HCT116 (cell line): ENCODE measurements around the gene KIAA1549. TPM values are rescaled to one million over a fixed set of nuclear protein-coding genes. Genes with fewer than 3 reads are reported as not detected.

Source experiments
- ATAC-seq: fragments of 200-7000 bp; cut with Tn5 transposase; 2 replicates; pipeline ENCODE4 v1.9.1; 2020; ENCODE audit warnings: mild to moderate bottlenecking, moderate library complexity
- BruUV-seq: library from RNA; stranded (reverse); fragments of 400-500 nt; replicated peaks from 2 replicates; lab custom pipeline; 2021; lab: Mats Ljungman, UMichigan
- CTCF ChIA-PET: fragments of 300-600 bp; sonication (Branson Sonifier 250); formaldehyde crosslinking; loops from one replicate; lab custom pipeline; 2021; ENCODE audit warnings: antibody characterized with exemption; lab: Charles Lee
- POLR2A ChIA-PET: fragments of 300-600, 350-600 bp; sonication (Branson Sonifier 250); formaldehyde crosslinking; loops from one replicate; lab custom pipeline; 2021; ENCODE audit warnings: antibody characterized with exemption; lab: Charles Lee
- RAD21 ChIA-PET, 2 experiments: fragments of 300-600 bp; sonication (Branson Sonifier 250); formaldehyde crosslinking; loops; one replicate each; lab custom pipeline; 2023; ENCODE audit warnings: low total read pairs in 2 of 2; ENCODE audit not compliant: uncharacterized antibody in 2 of 2, unreplicated experiment in 2 of 2, low non-redundant PET in 1 of 2; lab: Charles Lee
- DNase-seq: peaks from one replicate; pipeline ENCODE4 v3.0.0-alpha.2; 2010; ENCODE audit warnings: low read depth, low spot score
- H2AFZ ChIP-seq: fragments of 200-600 bp; shearing (Covaris generic), sonication (generic); 2 replicates; pipeline ENCODE4 v1.6.1; 2017; ENCODE audit warnings: low read depth, mixed run types, mixed read lengths, antibody characterized with exemption, low read length; ENCODE audit not compliant: poor library complexity, severe bottlenecking
- H3K27ac ChIP-seq: 2 replicates; pipeline ENCODE4 v1.5.1; 2012; ENCODE audit warnings: low read depth, low read length
- H3K27me3 ChIP-seq: fragments of 200-600 bp; sonication (generic); 2 replicates; pipeline ENCODE4 v1.6.1; 2016; ENCODE audit warnings: mixed run types, low read length, mixed read lengths; ENCODE audit not compliant: insufficient read depth
- H3K36me3 ChIP-seq, 2 experiments: fragments of 200-500 bp in 1 of 2; fragments of 200-600 bp in 1 of 2; sonication (Bioruptor generic) in 1 of 2; sonication (generic) in 1 of 2; 2 replicates each; pipeline versions ENCODE4 v1.5.1 to v1.6.1; 2014 to 2016; ENCODE audit warnings: low read length in 2 of 2, inconsistent platforms in 1 of 2, mixed read lengths in 1 of 2, mixed run types in 1 of 2; ENCODE audit not compliant: insufficient read depth in 2 of 2, control insufficient read depth in 1 of 2
- H3K4me1 ChIP-seq, 2 experiments: fragments of 200-600 bp in 1 of 2; sonication (generic) in 1 of 2; 2 replicates each; pipeline versions ENCODE4 v1.5.1 to v1.6.1; 2012 to 2017; ENCODE audit warnings: low read length in 2 of 2, inconsistent platforms in 1 of 2, mild to moderate bottlenecking in 1 of 2, mixed read lengths in 1 of 2, mixed run types in 1 of 2, moderate library complexity in 1 of 2; ENCODE audit not compliant: insufficient read depth in 2 of 2, control insufficient read depth in 1 of 2
- H3K4me2 ChIP-seq: fragments of 200-600 bp; sonication (generic); 2 replicates; pipeline ENCODE4 v1.6.1; 2017; ENCODE audit warnings: mixed run types, low read length, mixed read lengths
- H3K4me3 ChIP-seq, 2 experiments: fragments of 200-600 bp in 1 of 2; sonication (generic) in 1 of 2; replicated peaks in 1 of 2; 2 replicates each; pipeline ENCODE4 v1.5.1; 2011 to 2016; ENCODE audit warnings: low read length in 2 of 2, control low read depth in 1 of 2, low read depth in 1 of 2, mild to moderate bottlenecking in 1 of 2, mixed read lengths in 1 of 2, mixed run types in 1 of 2
- H3K79me2 ChIP-seq: fragments of 200-600 bp; sonication (generic); 2 replicates; pipeline ENCODE4 v1.6.1; 2017; ENCODE audit warnings: mild to moderate bottlenecking, mixed run types, low read length, moderate library complexity, mixed read lengths; ENCODE audit not compliant: insufficient read depth
- H3K9ac ChIP-seq: fragments of 200-600 bp; sonication (generic); 2 replicates; pipeline ENCODE4 v1.6.1; 2016; ENCODE audit warnings: low read length, mixed read lengths
- H3K9me2 ChIP-seq: fragments of 200-600 bp; sonication (generic), shearing (Covaris generic); 2 replicates; pipeline ENCODE4 v1.6.1; 2017; ENCODE audit warnings: mixed run types, mild to moderate bottlenecking, moderate library complexity; ENCODE audit not compliant: insufficient read depth
- H3K9me3 ChIP-seq, 2 experiments: fragments of 200-500 bp in 1 of 2; fragments of 200-600 bp in 1 of 2; sonication (Bioruptor generic) in 1 of 2; sonication (generic) in 1 of 2; 2 replicates each; pipeline ENCODE4 v1.6.1; 2014 to 2017; ENCODE audit warnings: low read length in 2 of 2, mixed read lengths in 2 of 2, inconsistent platforms in 1 of 2, low read depth in 1 of 2, mild to moderate bottlenecking in 1 of 2, mixed run types in 1 of 2, moderate library complexity in 1 of 2; ENCODE audit not compliant: control insufficient read depth in 1 of 2, insufficient read depth in 1 of 2
- H4K20me1 ChIP-seq: fragments of 200-600 bp; sonication (generic), shearing (Covaris generic); 2 replicates; pipeline ENCODE4 v1.6.1; 2017; ENCODE audit warnings: mixed run types, mild to moderate bottlenecking, moderate library complexity; ENCODE audit not compliant: insufficient read depth
- CBX3 ChIP-seq: IDR thresholded peaks from 2 replicates; pipeline ENCODE4 v1.6.1; 2012; ENCODE audit warnings: low read depth
- CEBPB ChIP-seq: IDR thresholded peaks from 2 replicates; pipeline ENCODE4 v1.6.1; 2012; ENCODE audit warnings: low read depth
- CTCF ChIP-seq, 3 experiments: fragments of 200-600 bp in 1 of 3; sonication (generic) in 1 of 3; IDR thresholded peaks in 2 of 3; conservative IDR thresholded peaks in 1 of 3; 2 replicates each; pipeline ENCODE4 v1.5.1; 2012 to 2017; ENCODE audit warnings: low read depth in 2 of 3, low read length in 2 of 3, antibody characterized with exemption in 1 of 3, borderline replicate concordance in 1 of 3, control low read depth in 1 of 3, mild to moderate bottlenecking in 1 of 3, mixed read lengths in 1 of 3, mixed run types in 1 of 3, moderate library complexity in 1 of 3; ENCODE audit not compliant: insufficient read depth in 1 of 3
- ELF1 ChIP-seq: IDR thresholded peaks from 2 replicates; pipeline ENCODE4 v1.6.1; 2012; ENCODE audit warnings: low read depth, borderline replicate concordance
- EZH2 ChIP-seq: fragments of 200-600 bp; sonication (generic); IDR thresholded peaks from 2 replicates; pipeline ENCODE4 v1.6.1; 2017; ENCODE audit warnings: antibody characterized with exemption, mixed run types
- EZH2phosphoT487 ChIP-seq: fragments of 200-600 bp; IDR thresholded peaks from 2 replicates; pipeline ENCODE4 v1.6.1; 2018; ENCODE audit warnings: antibody characterized with exemption, borderline replicate concordance
- JUND ChIP-seq: IDR thresholded peaks from 2 replicates; pipeline ENCODE4 v1.6.1; 2012
- POLR2A ChIP-seq: IDR thresholded peaks from 2 replicates; pipeline ENCODE4 v1.7.0; 2011; ENCODE audit warnings: borderline replicate concordance; ENCODE audit not compliant: insufficient read depth, insufficient read length; ENCODE audit errors: extremely low read depth
- POLR2AphosphoS5 ChIP-seq: IDR thresholded peaks from 2 replicates; pipeline ENCODE4 v1.6.1; 2011; ENCODE audit warnings: mild to moderate bottlenecking, low read depth, low read length, moderate library complexity
- RAD21 ChIP-seq: IDR thresholded peaks from 2 replicates; pipeline ENCODE4 v1.6.1; 2012; ENCODE audit warnings: low read depth, mild to moderate bottlenecking
- SIN3A ChIP-seq: IDR thresholded peaks from 2 replicates; pipeline ENCODE4 v1.6.1; 2012; ENCODE audit warnings: low read depth
- SP1 ChIP-seq: IDR thresholded peaks from 2 replicates; pipeline ENCODE4 v1.6.1; 2012; ENCODE audit warnings: low read depth
- TCF7L2 ChIP-seq: IDR thresholded peaks from 2 replicates; pipeline ENCODE4 v1.7.0; 2011; ENCODE audit warnings: borderline replicate concordance, inconsistent platforms; ENCODE audit not compliant: insufficient read depth, insufficient read length; ENCODE audit errors: extremely low read depth
- YY1 ChIP-seq: IDR thresholded peaks from 2 replicates; pipeline ENCODE4 v1.6.1; 2011; ENCODE audit warnings: low read length, low read depth, moderate library complexity, mild to moderate bottlenecking; ENCODE audit not compliant: insufficient replicate concordance; ENCODE audit errors: extremely low read depth
- ZBTB33 ChIP-seq: IDR thresholded peaks from 2 replicates; pipeline ENCODE4 v1.6.1; 2011; ENCODE audit warnings: mild to moderate bottlenecking, low read length, moderate library complexity; ENCODE audit not compliant: insufficient replicate concordance; ENCODE audit errors: extremely low read depth
- ZFX ChIP-seq: fragments of 450-650 bp; IDR thresholded peaks from 2 replicates; pipeline ENCODE4 v1.6.1; 2017
- ZNF274 ChIP-seq: fragments of 200-500 bp; sonication (Bioruptor generic); IDR thresholded peaks from 2 replicates; pipeline ENCODE4 v1.6.1; 2014; ENCODE audit warnings: mild to moderate bottlenecking, low read depth, low read length, inconsistent platforms
- intact Hi-C: fragments of 100-400 bp; cut with micrococcal nuclease; formaldehyde crosslinking; loops from 2 replicates; pipeline ENCODE4 v1.10.0; 2022
- total RNA-seq: library from RNA; stranded (reverse); gene quantifications from one replicate; pipeline ENCODE4 v1.2.1, GENCODE V29; 2021; ENCODE audit not compliant: unreplicated experiment
- TF ChIP-seq, protein P1 (sequence below): IDR thresholded peaks from 2 replicates; pipeline ENCODE4 v1.6.1; 2012; ENCODE audit warnings: low read depth
- TF ChIP-seq, protein P2 (sequence below): IDR thresholded peaks from 2 replicates; pipeline ENCODE4 v1.6.1; 2012

Gene KIAA1549
- total RNA-seq, 1 experiment from 2014 or later, result 3.9 TPM

DNA sequence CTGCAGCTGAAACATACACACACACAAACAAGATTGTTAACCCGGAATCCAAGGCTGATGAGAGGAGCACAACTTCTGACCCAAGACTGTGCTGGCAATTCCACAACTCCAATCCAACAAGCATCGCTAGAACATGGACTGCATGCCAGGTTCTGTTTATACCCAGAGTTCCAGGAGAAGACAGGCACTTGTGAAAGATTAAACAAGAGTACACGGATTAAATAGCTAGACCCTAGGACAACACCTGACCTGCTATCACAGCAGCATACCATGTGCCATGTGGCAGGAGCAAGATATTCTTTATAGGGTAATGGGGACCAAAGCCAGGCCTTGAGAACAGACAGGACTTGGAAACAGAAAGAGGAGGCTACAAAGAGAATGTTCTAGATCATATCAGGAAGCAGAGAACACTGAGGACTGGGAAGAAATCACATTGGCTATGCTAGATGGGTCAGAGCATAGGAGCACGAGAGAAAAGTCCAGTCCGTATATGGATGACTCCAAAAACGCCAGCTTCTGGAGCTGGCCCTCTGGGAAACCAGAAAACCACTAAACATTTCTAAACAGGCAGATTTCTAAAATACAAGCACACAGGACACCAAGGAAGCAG lies 99.5 kb downstream of the KIAA1549 start:
- H3K36me3 ChIP-seq, result no peaks in the 10 kb centered on the region
- H3K4me2 ChIP-seq, result no peak overlapping the region
- no peak overlapping the region for H3K9ac ChIP-seq
- BruUV-seq, result no TSS peak
- no peak overlapping the region for H3K4me3 ChIP-seq
- H2AFZ ChIP-seq, result no peak overlapping the region
- H4K20me1 ChIP-seq, result no peaks in the 10 kb centered on the region
- ChIA-PET CTCF (no interaction called here), RAD21 (no interaction called here), POLR2A (no interaction called here)
- no peaks in the 10 kb centered on the region for H3K27me3 ChIP-seq
- no peak for ATAC-seq
- H3K9me3 ChIP-seq, result no peaks in the 10 kb centered on the region
- H3K27ac ChIP-seq, result no peak overlapping the region
- intact Hi-C loops, result no loop called here
- 0 out of 4 replicates have a peak, but pooled peaks cover 0 to 3% of the 10 kb centered on the region in 2 experiments for H3K4me1 ChIP-seq
- no peak for TF ChIP-seq YY1
- TF ChIP-seq EZH2phosphoT487, result no peak
- TF ChIP-seq RAD21, result no peak
- TF ChIP-seq ELF1, result no peak
- no peak for TF ChIP-seq CBX3
- no peak for TF ChIP-seq POLR2A
- no peak for TF ChIP-seq EZH2
- TF ChIP-seq CEBPB, result no peak
- TF ChIP-seq, protein P1, sequence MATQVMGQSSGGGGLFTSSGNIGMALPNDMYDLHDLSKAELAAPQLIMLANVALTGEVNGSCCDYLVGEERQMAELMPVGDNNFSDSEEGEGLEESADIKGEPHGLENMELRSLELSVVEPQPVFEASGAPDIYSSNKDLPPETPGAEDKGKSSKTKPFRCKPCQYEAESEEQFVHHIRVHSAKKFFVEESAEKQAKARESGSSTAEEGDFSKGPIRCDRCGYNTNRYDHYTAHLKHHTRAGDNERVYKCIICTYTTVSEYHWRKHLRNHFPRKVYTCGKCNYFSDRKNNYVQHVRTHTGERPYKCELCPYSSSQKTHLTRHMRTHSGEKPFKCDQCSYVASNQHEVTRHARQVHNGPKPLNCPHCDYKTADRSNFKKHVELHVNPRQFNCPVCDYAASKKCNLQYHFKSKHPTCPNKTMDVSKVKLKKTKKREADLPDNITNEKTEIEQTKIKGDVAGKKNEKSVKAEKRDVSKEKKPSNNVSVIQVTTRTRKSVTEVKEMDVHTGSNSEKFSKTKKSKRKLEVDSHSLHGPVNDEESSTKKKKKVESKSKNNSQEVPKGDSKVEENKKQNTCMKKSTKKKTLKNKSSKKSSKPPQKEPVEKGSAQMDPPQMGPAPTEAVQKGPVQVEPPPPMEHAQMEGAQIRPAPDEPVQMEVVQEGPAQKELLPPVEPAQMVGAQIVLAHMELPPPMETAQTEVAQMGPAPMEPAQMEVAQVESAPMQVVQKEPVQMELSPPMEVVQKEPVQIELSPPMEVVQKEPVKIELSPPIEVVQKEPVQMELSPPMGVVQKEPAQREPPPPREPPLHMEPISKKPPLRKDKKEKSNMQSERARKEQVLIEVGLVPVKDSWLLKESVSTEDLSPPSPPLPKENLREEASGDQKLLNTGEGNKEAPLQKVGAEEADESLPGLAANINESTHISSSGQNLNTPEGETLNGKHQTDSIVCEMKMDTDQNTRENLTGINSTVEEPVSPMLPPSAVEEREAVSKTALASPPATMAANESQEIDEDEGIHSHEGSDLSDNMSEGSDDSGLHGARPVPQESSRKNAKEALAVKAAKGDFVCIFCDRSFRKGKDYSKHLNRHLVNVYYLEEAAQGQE, result no peak
- TF ChIP-seq CTCF (IDR thresholded peaks at IDR 0.05 in 2 of 3, conservative IDR thresholded peaks at IDR 0.05 in 1 of 3; ENCODE audit: borderline replicate concordance in 1 of 3, insufficient read depth in 1 of 3, low read depth in 2 of 3, low read length in 2 of 3), result no peak
- TF ChIP-seq ZFX, result no peak
- no peak for TF ChIP-seq SP1
- TF ChIP-seq TCF7L2, result no peak
- TF ChIP-seq, protein P2, sequence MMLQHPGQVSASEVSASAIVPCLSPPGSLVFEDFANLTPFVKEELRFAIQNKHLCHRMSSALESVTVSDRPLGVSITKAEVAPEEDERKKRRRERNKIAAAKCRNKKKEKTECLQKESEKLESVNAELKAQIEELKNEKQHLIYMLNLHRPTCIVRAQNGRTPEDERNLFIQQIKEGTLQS, result no peak
- TF ChIP-seq SIN3A, result no peak
- no peak for TF ChIP-seq ZBTB33
- no peak for TF ChIP-seq POLR2AphosphoS5
- TF ChIP-seq JUND, result no peak
- TF ChIP-seq ZNF274, result no peak
- DNase-seq, result no peak
- no peaks in the 10 kb centered on the region for H3K79me2 ChIP-seq
- H3K9me2 ChIP-seq, result no peaks in the 10 kb centered on the region
